T-helper 1 cell (primary cell): ENCODE measurements around the gene SLC24A3.
A peak's percentile ranks its signal among the peaks of the same experiment; 100 is the strongest.

Source experiments
- DNase-seq, 5 donors: peaks; one replicate each; pipeline ENCODE4 v3.0.0-alpha.2; 2012 to 2020

SLC24A3 gene

GRCh38 chr20:19392344-19393130 is 180.1 kb downstream of the SLC24A3 start:
- DNase-seq = no peak

- DNase-seq = no peak
Measured at GRCh38 chr20:19396460-19397081, 184.1 kb downstream of the SLC24A3 start.

GRCh38 chr20:19397226-19397625 is 184.8 kb downstream of the SLC24A3 start:
- no peak for DNase-seq

GRCh38 chr20:19397666-19398065 is 185.2 kb downstream of the SLC24A3 start:
- DNase-seq = peak in 1 of 5 donors; percentile 1

- DNase-seq = no peak
Measured at GRCh38 chr20:19401096-19401495, 188.7 kb downstream of the SLC24A3 start.

- DNase-seq = no peak
Measured at GRCh38 chr20:19403549-19403948, 191.1 kb downstream of the SLC24A3 start.

- no peak for DNase-seq
Measured at GRCh38 chr20:19404826-19405225, 192.4 kb downstream of the SLC24A3 start.

GRCh38 chr20:19405958-19406357 is 193.5 kb downstream of the SLC24A3 start:
- no peak for DNase-seq

- no peak for DNase-seq
Measured at GRCh38 chr20:19406381-19406780, 193.9 kb downstream of the SLC24A3 start.

- DNase-seq = no peak
Measured at GRCh38 chr20:19407196-19407595, 194.8 kb downstream of the SLC24A3 start.

GRCh38 chr20:19407736-19408135 is 195.3 kb downstream of the SLC24A3 start:
- DNase-seq = no peak

GRCh38 chr20:19408971-19409370 is 196.5 kb downstream of the SLC24A3 start:
- no peak for DNase-seq

- DNase-seq = no peak
Measured at GRCh38 chr20:19411811-19412210, 199.4 kb downstream of the SLC24A3 start.

- DNase-seq = no peak
Measured at GRCh38 chr20:19412254-19412653, 199.8 kb downstream of the SLC24A3 start.

GRCh38 chr20:19414600-19414999 is 202.2 kb downstream of the SLC24A3 start:
- no peak for DNase-seq

- DNase-seq = no peak
Measured at GRCh38 chr20:19415786-19416185, 203.3 kb downstream of the SLC24A3 start.

GRCh38 chr20:19416627-19417026 is 204.2 kb downstream of the SLC24A3 start:
- DNase-seq = no peak

GRCh38 chr20:19419396-19419795 is 207.0 kb downstream of the SLC24A3 start:
- DNase-seq = no peak

- no peak for DNase-seq
Measured at GRCh38 chr20:19423097-19423899, 210.9 kb downstream of the SLC24A3 start.

GRCh38 chr20:19423900-19424620 is 211.6 kb downstream of the SLC24A3 start:
- no peak for DNase-seq

- no peak for DNase-seq
Measured at GRCh38 chr20:19426356-19426755, 213.9 kb downstream of the SLC24A3 start.

GRCh38 chr20:19427480-19427879 is 215.0 kb downstream of the SLC24A3 start:
- DNase-seq = no peak

GRCh38 chr20:19427913-19428312 is 215.5 kb downstream of the SLC24A3 start:
- no peak for DNase-seq
